Keratinocyte (primary cell): ENCODE results near the gene SMYD1. TPM values are rescaled to one million over a fixed set of nuclear protein-coding genes. Genes with fewer than 3 reads are reported as not detected.

ENCODE experiments used
- DNase-seq: peaks from one replicate; pipeline ENCODE4 v3.0.0-alpha.2; 2011; ENCODE audit warnings: low read depth, missing footprints, low spot score
- FAIRE-seq: peaks from 2 replicates; lab custom pipeline; 2011; peaks lifted over from hg19 to GRCh38; lab: Jason Lieb, UNC
- H2AFZ ChIP-seq: 2 replicates; pipeline ENCODE4 v1.6.0; 2012; ENCODE audit warnings: low read length, control low read depth, inconsistent platforms; ENCODE audit not compliant: control insufficient read depth
- H3K27ac ChIP-seq: 2 replicates; pipeline ENCODE4 v1.5.1; 2011; ENCODE audit warnings: low read length; ENCODE audit not compliant: control insufficient read depth, insufficient read depth
- H3K27me3 ChIP-seq: 3 replicates; pipeline ENCODE4 v1.6.0; 2011; ENCODE audit warnings: low read length; ENCODE audit not compliant: control insufficient read depth, insufficient read depth; ENCODE audit errors: extremely low read depth
- H3K36me3 ChIP-seq, 2 experiments: 2 replicates in 1 of 2; 3 replicates in 1 of 2; pipeline ENCODE4 v1.5.1; 2011; ENCODE audit warnings: low read length in 2 of 2, mild to moderate bottlenecking in 1 of 2; ENCODE audit not compliant: control insufficient read depth in 2 of 2, insufficient read depth in 2 of 2; ENCODE audit errors: extremely low read depth in 1 of 2
- H3K4me1 ChIP-seq: 3 replicates; pipeline ENCODE4 v1.5.1; 2011; ENCODE audit warnings: low read length; ENCODE audit not compliant: control insufficient read depth, insufficient read depth; ENCODE audit errors: extremely low read depth
- H3K4me2 ChIP-seq: 3 replicates; pipeline ENCODE4 v1.6.0; 2011; ENCODE audit warnings: low read depth, low read length; ENCODE audit not compliant: control insufficient read depth, insufficient read depth; ENCODE audit errors: extremely low read depth
- H3K4me3 ChIP-seq, 3 experiments: fragments of 200-600 bp in 1 of 3; sonication (generic) in 1 of 3; 2 replicates in 2 of 3; 3 replicates in 1 of 3; pipeline ENCODE4 v1.5.1; 2011 to 2016; ENCODE audit warnings: low read length in 3 of 3, mild to moderate bottlenecking in 3 of 3, control low read depth in 2 of 3, inconsistent platforms in 1 of 3, low read depth in 1 of 3, mixed read lengths in 1 of 3, mixed run types in 1 of 3, moderate library complexity in 1 of 3; ENCODE audit not compliant: control insufficient read depth in 2 of 3, insufficient read depth in 2 of 3; ENCODE audit errors: extremely low read depth in 1 of 3
- H3K79me2 ChIP-seq: 2 replicates; pipeline ENCODE4 v1.6.0; 2012; ENCODE audit warnings: low read length; ENCODE audit not compliant: control insufficient read depth, insufficient read depth
- H3K9ac ChIP-seq: 3 replicates; pipeline ENCODE4 v1.6.0; 2011; ENCODE audit warnings: low read length; ENCODE audit not compliant: control insufficient read depth, insufficient read depth; ENCODE audit errors: extremely low read depth
- H3K9me1 ChIP-seq: 3 replicates; pipeline ENCODE4 v1.6.0; 2011; ENCODE audit warnings: low read length; ENCODE audit not compliant: control insufficient read depth, insufficient read depth; ENCODE audit errors: extremely low read depth
- H3K9me3 ChIP-seq: 2 replicates; pipeline ENCODE4 v1.5.1; 2012; ENCODE audit warnings: low read depth, low read length; ENCODE audit not compliant: control insufficient read depth
- H4K20me1 ChIP-seq: 3 replicates; pipeline ENCODE4 v1.6.0; 2011; ENCODE audit warnings: low read length; ENCODE audit not compliant: control insufficient read depth, insufficient read depth; ENCODE audit errors: extremely low read depth
- EZH2 ChIP-seq: IDR thresholded peaks from one replicate; pipeline ENCODE4 v1.6.1; 2012; ENCODE audit warnings: inconsistent platforms, mild to moderate bottlenecking, low read length, moderate library complexity
- dilution Hi-C: fragments of 300-500 bp; cut with MboI; formaldehyde crosslinking; loops from one replicate; pipeline ENCODE4 v1.7.0; 2020; ENCODE audit warnings: low sequenced_read_pairs; ENCODE audit not compliant: extremely low pct_ligation_motif_present
- polyA plus RNA-seq, 5 experiments: library from polyadenylated mRNA; depleted of rRNA in 3 of 5; stranded (reverse) in 3 of 5; stranded (forward) in 1 of 5; unstranded in 1 of 5; fragments of >200 nt; gene quantifications; 1 replicate in 1 of 5; 2 replicates in 3 of 5; 3 replicates in 1 of 5; pipeline versions ENCODE4 v1.2.1 to v1.2.3, GENCODE V29; 2011 to 2012; ENCODE audit warnings: missing spikeins in 2 of 5, low read depth in 1 of 5, low replicate concordance in 1 of 5
- TF ChIP-seq, protein P1 (sequence below), 3 experiments: IDR thresholded peaks in 1 of 3; conservative IDR thresholded peaks in 1 of 3; optimal IDR thresholded peaks in 1 of 3; 2 replicates in 2 of 3; 3 replicates in 1 of 3; pipeline versions ENCODE3 to v1.5.1; 2011; ENCODE audit warnings: low read length in 3 of 3, mild to moderate bottlenecking in 3 of 3, moderate library complexity in 2 of 3, control low read depth in 1 of 3, inconsistent platforms in 1 of 3; ENCODE audit not compliant: insufficient read depth in 2 of 3; ENCODE audit errors: extremely low read depth in 1 of 3

Gene SMYD1
- polyA plus RNA-seq, 1 donor (not counting 4 experiments of a cell fraction or from before 2014, with no cell fraction given): not detected

DNA sequence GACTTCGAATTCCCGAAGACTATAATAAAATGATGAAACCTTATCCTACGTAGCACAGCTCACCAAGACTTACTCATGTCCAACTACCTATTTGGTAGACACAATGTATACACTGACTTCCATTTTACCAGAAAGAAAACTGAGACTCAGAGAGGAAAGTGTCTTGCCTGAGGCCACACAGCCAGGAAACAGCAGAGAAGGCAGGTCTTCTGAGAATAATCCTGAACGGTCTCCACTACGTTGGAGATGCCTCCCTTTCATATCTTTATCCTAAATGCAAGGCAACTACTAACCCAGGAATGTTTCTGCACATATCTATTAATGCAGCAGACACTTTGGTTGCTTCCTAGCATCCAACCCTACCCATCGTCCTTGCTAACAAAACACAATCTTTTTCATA lies 72.2 kb downstream of the SMYD1 start:
- Histone ChIP-seq H3K9ac (no peak overlapping the region), H3K27me3 (no peaks in the 10 kb centered on the region), H3K9me1 (no peaks in the 10 kb centered on the region), H3K9me3 (no peaks in the 10 kb centered on the region), H3K4me3 (no peak overlapping the region), H3K4me1 (no peaks in the 10 kb centered on the region), H2AFZ (no peak overlapping the region), H3K4me2 (no peak overlapping the region), H3K36me3 (no peaks in the 10 kb centered on the region), H4K20me1 (no peaks in the 10 kb centered on the region), H3K79me2 (no peaks in the 10 kb centered on the region), H3K27ac (no peak overlapping the region)
- FAIRE-seq (no peak), DNase-seq (no peak)
- TF ChIP-seq, protein P1, sequence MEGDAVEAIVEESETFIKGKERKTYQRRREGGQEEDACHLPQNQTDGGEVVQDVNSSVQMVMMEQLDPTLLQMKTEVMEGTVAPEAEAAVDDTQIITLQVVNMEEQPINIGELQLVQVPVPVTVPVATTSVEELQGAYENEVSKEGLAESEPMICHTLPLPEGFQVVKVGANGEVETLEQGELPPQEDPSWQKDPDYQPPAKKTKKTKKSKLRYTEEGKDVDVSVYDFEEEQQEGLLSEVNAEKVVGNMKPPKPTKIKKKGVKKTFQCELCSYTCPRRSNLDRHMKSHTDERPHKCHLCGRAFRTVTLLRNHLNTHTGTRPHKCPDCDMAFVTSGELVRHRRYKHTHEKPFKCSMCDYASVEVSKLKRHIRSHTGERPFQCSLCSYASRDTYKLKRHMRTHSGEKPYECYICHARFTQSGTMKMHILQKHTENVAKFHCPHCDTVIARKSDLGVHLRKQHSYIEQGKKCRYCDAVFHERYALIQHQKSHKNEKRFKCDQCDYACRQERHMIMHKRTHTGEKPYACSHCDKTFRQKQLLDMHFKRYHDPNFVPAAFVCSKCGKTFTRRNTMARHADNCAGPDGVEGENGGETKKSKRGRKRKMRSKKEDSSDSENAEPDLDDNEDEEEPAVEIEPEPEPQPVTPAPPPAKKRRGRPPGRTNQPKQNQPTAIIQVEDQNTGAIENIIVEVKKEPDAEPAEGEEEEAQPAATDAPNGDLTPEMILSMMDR (optimal IDR thresholded peaks at IDR 0.05 in 1 of 3, IDR thresholded peaks at IDR 0.05 in 1 of 3, conservative IDR thresholded peaks at IDR 0.05 in 1 of 3; ENCODE audit: extremely low read depth in 1 of 3, insufficient read depth in 2 of 3, low read length in 3 of 3): no peak
- no peak for TF ChIP-seq EZH2
- dilution Hi-C loops: no loop called here

GRCh38 chr2:88141952-88142351 lies 74.3 kb downstream of the SMYD1 start:
- no peaks in the 10 kb centered on the region for H3K27me3 ChIP-seq
- H3K36me3 ChIP-seq: no peaks in the 10 kb centered on the region
- no peak overlapping the region for H3K9ac ChIP-seq
- H3K27ac ChIP-seq: no peak overlapping the region
- H3K9me1 ChIP-seq: no peaks in the 10 kb centered on the region
- TF ChIP-seq EZH2: no peak
- TF ChIP-seq, protein P1 (optimal IDR thresholded peaks at IDR 0.05 in 1 of 3, IDR thresholded peaks at IDR 0.05 in 1 of 3, conservative IDR thresholded peaks at IDR 0.05 in 1 of 3; ENCODE audit: extremely low read depth in 1 of 3, insufficient read depth in 2 of 3, low read length in 3 of 3): no peak
- H2AFZ ChIP-seq: no peak overlapping the region
- no peak for DNase-seq
- H3K4me1 ChIP-seq: no peaks in the 10 kb centered on the region
- no peaks in the 10 kb centered on the region for H4K20me1 ChIP-seq
- no peak overlapping the region for H3K4me3 ChIP-seq
- FAIRE-seq: no peak
- H3K4me2 ChIP-seq: no peak overlapping the region
- H3K9me3 ChIP-seq: no peaks in the 10 kb centered on the region
- no peaks in the 10 kb centered on the region for H3K79me2 ChIP-seq
- dilution Hi-C loops: no loop called here
